Epidermal melanocyte (primary cell): Measurements from ENCODE around the gene WNT9B.

ENCODE experiments used
- DNase-seq: peaks from one replicate; pipeline ENCODE4 v3.0.0; 2011; ENCODE audit warnings: low spot score; ENCODE audit not compliant: insufficient read length

The WNT9B gene, protein sequence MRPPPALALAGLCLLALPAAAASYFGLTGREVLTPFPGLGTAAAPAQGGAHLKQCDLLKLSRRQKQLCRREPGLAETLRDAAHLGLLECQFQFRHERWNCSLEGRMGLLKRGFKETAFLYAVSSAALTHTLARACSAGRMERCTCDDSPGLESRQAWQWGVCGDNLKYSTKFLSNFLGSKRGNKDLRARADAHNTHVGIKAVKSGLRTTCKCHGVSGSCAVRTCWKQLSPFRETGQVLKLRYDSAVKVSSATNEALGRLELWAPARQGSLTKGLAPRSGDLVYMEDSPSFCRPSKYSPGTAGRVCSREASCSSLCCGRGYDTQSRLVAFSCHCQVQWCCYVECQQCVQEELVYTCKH

GRCh38 chr17:46851029-46851741 is at the start of gene WNT9B:
WNT9B (plus strand) TSS chr17:46851583; CDS start chr17:46851639, 56 bp downstream.
- DNase-seq = no peak

DNA sequence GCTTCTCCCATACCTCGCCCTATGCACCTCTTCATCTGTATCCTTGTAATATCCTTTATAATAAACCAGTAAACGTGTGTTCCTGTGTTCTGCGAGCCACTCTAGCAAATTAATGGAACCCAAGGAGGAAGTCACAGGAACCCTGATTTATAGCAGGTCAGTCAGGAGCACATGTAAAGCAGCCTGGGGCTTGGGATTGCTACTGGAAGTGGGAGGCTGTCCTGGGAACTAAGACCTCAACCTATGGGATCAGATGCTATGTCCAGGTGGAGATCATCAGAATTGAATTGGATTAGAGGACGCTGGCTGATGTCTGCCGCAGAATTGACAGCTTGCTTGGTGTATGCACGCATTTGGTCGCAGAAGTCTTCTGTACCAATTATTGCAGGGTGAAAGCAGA is 48.6 kb upstream of the WNT9B start:
- no peak for DNase-seq

DNA sequence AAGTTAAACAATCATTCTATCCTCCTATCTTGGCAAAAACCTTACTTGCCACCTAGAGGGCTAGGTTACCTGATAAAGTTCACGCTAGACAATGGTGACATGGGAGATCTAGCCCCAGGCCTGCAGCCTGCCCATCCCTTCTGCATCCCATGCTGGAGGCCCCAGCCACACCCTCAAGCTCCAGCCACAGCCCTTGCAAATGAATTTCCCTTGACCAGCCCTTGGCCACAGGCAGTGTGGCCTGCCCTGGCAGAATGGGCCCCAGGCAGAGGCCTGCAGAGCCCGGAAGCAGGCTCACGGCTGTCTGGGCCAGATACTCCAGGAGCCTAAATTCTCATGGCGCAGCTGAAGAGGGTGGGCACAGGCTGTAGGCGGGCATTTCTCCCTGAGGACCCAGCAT is 47.8 kb upstream of the WNT9B start:
- DNase-seq = no peak

- no peak for DNase-seq
Measured at GRCh38 chr17:46805771-46806170, 45.6 kb upstream of the WNT9B start.

- DNase-seq = no peak
Measured at GRCh38 chr17:46809110-46809571, 42.2 kb upstream of the WNT9B start.

DNA sequence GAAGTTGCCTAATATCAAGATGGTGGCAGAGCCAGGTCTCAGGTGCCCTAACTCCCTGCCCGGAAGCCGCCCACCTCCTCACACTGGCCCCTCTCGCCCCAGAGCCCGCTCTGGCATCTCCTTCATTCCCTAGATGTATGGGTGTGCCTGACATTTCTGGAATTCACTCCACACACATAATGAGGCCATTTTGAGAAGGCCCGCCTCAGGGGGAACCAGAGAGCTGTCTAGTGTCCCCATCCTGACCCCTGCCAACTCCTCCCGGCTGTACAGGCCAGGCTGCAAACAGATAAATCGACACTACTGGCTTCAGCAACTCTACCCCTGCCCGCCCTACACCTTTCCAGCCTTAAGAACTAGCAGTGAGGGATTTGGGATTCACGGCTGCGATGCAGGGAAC is 40.5 kb upstream of the WNT9B start:
- DNase-seq = no peak

DNA sequence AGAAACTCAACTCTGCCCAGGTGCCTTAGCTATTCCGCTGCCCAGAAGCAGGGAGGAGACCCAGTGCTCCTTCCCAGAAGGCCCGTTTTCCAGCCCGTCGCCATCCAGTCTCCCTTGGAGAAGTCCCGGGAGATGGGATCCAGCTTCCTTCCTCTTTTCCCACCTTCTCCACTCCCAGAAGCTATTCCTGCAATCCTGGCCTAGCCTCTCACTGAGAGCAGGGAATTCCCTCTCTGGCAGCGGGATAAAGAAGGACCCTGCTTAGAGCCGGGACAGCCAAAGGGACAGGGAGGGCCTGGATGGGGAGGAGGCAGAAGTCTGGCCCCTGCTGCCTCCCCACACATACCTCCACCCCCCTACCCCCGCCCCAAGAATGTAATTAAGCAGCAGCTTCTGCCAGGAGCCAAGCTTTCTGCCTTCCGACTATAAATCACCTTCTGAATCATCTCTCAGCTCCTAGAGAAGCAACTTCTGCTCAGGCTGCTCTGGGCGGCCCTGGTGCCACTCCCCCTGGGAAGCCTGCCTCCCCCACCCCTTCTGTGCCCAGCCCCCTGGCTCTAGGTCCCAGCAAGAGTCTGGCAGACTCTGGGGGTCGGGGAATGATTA is 39.3 kb upstream of the WNT9B start:
- no peak for DNase-seq

DNA sequence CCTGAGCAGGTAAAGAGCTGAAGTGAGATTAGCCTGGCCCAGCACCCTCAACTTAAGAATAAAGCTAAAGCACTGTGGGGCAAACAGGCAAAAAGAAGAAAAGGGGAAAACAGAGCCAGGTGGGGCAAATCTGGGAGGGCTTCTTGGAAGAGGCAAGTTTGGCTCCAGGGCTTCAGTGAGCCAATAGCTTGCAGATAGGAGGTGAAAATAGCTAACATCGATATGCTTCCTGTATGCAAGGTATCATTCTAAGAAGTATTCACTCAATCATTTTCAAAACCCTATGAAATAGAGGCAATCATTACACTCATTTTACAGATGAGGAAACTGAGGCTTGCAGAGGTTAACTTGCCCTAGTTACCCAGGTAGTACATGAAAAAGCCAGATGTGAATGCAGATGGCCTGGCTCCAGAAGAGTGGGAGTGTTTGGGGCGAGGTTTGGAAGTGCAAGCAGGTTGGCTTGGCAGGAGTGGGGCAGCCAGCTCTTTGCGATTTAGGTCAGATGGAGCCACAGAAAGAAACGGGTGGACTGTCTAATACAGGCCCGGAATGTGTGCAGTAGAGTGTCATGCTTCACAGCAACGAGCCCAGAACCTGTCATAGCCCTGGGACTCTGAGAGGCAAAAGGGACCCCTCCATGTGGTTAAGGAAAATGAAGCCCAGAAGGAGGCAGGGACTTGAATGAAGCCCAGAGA is 38.6 kb upstream of the WNT9B start:
- no peak for DNase-seq

- no peak for DNase-seq
Measured at GRCh38 chr17:46813920-46814319, 37.5 kb upstream of the WNT9B start.

GRCh38 chr17:46814446-46814845 is 36.9 kb upstream of the WNT9B start:
- DNase-seq = no peak

DNA sequence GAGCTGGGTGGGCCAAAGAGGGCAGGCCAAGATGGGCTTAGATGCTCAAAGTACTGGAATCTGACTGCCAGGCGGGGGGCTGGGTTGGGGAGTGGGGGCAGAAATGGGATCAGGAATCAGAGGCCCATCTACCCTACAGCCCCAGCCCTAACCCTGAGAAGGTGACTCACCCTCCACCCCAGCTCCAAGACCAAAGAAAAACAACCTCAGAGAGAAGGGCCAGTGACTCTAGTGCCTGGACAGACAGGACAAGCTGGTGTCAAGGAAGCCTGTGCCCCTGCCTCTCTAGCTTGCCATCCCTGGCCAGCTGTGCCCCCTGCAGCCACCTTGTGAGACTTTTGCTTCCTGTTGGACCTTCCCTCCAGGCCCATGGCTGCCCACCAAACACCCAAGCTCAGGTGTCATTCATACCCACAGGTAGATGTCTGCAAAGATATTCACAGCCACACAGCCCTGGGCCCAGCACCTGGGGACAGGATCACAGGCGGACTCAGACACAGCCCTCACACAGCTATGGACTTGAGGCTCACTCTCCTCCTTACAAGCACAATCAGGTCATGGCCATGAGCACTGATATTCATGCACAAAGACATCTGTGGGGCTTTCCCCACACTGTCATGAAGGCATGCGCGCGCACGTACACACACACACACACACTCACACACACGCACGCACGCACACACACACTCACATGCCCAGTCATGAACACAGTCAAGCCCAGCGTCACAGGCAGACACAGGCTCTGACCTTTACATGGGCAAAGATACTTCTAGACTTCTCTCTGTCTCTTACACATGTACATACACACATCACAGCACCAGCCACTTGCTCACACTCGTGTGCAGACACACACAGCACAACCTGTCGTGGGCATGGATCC is 35.7 kb upstream of the WNT9B start:
- no peak for DNase-seq

GRCh38 chr17:46817151-46817900 is 34.1 kb upstream of the WNT9B start:
- DNase-seq = no peak

- no peak for DNase-seq
Measured at GRCh38 chr17:46817901-46818209, 33.5 kb upstream of the WNT9B start.

GRCh38 chr17:46818316-46818928 is 33.0 kb upstream of the WNT9B start, which contains the start of gene WNT3:
WNT3 (minus strand) TSS chr17:46818692; CDS start chr17:46818597, 95 bp downstream.
- DNase-seq = no peak

- no peak for DNase-seq
Measured at GRCh38 chr17:46818929-46819859, 32.2 kb upstream of the WNT9B start.

- DNase-seq = no peak
Measured at GRCh38 chr17:46819906-46820351, 31.5 kb upstream of the WNT9B start.

- no peak for DNase-seq
Measured at GRCh38 chr17:46820592-46821450, 30.6 kb upstream of the WNT9B start.
